Stomach (tissue), 9 donors: ENCODE results near the gene TBC1D32. TPM values are rescaled to one million over a fixed set of nuclear protein-coding genes. Genes with fewer than 3 reads are reported as not detected.

Source experiments
- DNase-seq, 2 donors: peaks; one replicate each; pipeline versions ENCODE4 v3.0.0 to v3.0.0-alpha.2; 2013 to 2019
- H3K27ac ChIP-seq, 5 donors: fragments of 200-600 bp in 4 of 5; sonication (generic) in 4 of 5; one replicate each; pipeline ENCODE4 v1.5.1; 2013 to 2019; ENCODE audit warnings: mild to moderate bottlenecking in 1 of 5, moderate library complexity in 1 of 5
- H3K27me3 ChIP-seq, 3 donors: fragments of 200-600 bp; sonication (generic); one replicate each; pipeline ENCODE4 v1.5.1; 2017 to 2019; ENCODE audit warnings: mixed run types in 1 of 3
- H3K36me3 ChIP-seq, 4 donors: fragments of 200-600 bp; sonication (generic); 1 replicate in 3 of 4; 2 replicates in 1 of 4; pipeline ENCODE4 v1.5.1; 2016 to 2019
- H3K4me1 ChIP-seq, 4 donors: fragments of 200-600 bp; sonication (generic); one replicate each; pipeline ENCODE4 v1.5.1; 2016 to 2019
- H3K4me3 ChIP-seq, 4 donors: fragments of 200-600 bp; sonication (generic) in 3 of 4; one replicate each; pipeline ENCODE4 v1.5.1; 2016 to 2019; ENCODE audit warnings: mild to moderate bottlenecking in 1 of 4
- H3K9me3 ChIP-seq, 4 donors: fragments of 200-600 bp; sonication (generic); one replicate each; pipeline ENCODE4 v1.5.1; 2016 to 2019
- CTCF ChIP-seq, 7 experiments: fragments of 450-650 bp in 4 of 7; fragments of 200-600 bp in 3 of 7; sonication (generic) in 3 of 7; IDR thresholded peaks; one replicate each; pipeline ENCODE4 v1.5.1; 2016 to 2019; ENCODE audit warnings: antibody characterized with exemption in 7 of 7, control low read depth in 2 of 7, mild to moderate bottlenecking in 1 of 7
- EP300 ChIP-seq: sonication (generic); formaldehyde crosslinking; IDR thresholded peaks from one replicate; pipeline ENCODE4 v1.6.1; 2017; ENCODE audit warnings: antibody characterized with exemption
- POLR2A ChIP-seq, 4 donors: fragments of 450-650 bp; IDR thresholded peaks; one replicate each; pipeline ENCODE4 v1.6.1; 2016; ENCODE audit warnings: antibody characterized with exemption in 4 of 4, control low read depth in 2 of 4, mild to moderate bottlenecking in 1 of 4, moderate library complexity in 1 of 4
- POLR2AphosphoS5 ChIP-seq, 3 donors: sonication (generic); formaldehyde crosslinking; IDR thresholded peaks; one replicate each; pipeline ENCODE4 v1.6.1; 2016; ENCODE audit warnings: antibody characterized with exemption in 3 of 3
- WGBS, 5 donors: extraction: QIAGEN DNeasy Blood & Tissue Kit in 3 of 5; methylation state at CpG; one replicate each; pipeline versions ENCODE4 v1.1.5 to v1.1.7; 2013 to 2018; 5-methylcytosine and 5-hydroxymethylcytosine counted together
- intact Hi-C: fragments of 100-400 bp; cut with DNase I; formaldehyde crosslinking; loops from one replicate; pipeline ENCODE4 v1.15.1; 2023; ENCODE audit warnings: low total_unique reads
- polyA plus RNA-seq, 3 donors: library from polyadenylated mRNA; stranded (reverse); fragments of 200-250 nt; gene quantifications; one replicate each; pipeline ENCODE4 v1.2.3, GENCODE V29; 2013
- total RNA-seq, 5 donors: library from RNA; depleted of rRNA; stranded (reverse); fragments of >200 nt; gene quantifications; one replicate each; pipeline versions ENCODE4 v1.1.0 to v1.2.3, GENCODE V29; 2014 to 2016
- donor health status: healthy with polysubstance abuse.
- donor health status: Bipolar disorder and iron deficiency.
- donor health status: healthy.

Gene TBC1D32
- total and polyA plus RNA-seq, 8 donors = 0.46 to 38.2 (median 1.8) TPM

GRCh38 chr6:121352941-121353340, 18.7 kb upstream of the TBC1D32 start:
- H3K36me3 ChIP-seq = no peaks in the 10 kb centered on the region
- WGBS, 5 donors = 16 to 32% (median 22%) methylated on average over 1 of the region's 1 CpG
- no peaks in the 10 kb centered on the region for H3K4me1 ChIP-seq
- no peak for DNase-seq
- H3K27ac ChIP-seq = no peak overlapping the region
- H3K9me3 ChIP-seq = no peaks in the 10 kb centered on the region
- intact Hi-C loops = no loop called here
- no peak overlapping the region for H3K4me3 ChIP-seq
- TF ChIP-seq CTCF (IDR thresholded peaks at IDR 0.05) (no peak), POLR2AphosphoS5 (IDR thresholded peaks at IDR 0.05) (no peak), POLR2A (IDR thresholded peaks at IDR 0.05) (no peak), EP300 (no peak)
- H3K27me3 ChIP-seq = no peaks in the 10 kb centered on the region

- Histone ChIP-seq H3K36me3 (no peaks in the 10 kb centered on the region), H3K27me3 (no peaks in the 10 kb centered on the region), H3K27ac (no peak overlapping the region), H3K4me1 (no peaks in the 10 kb centered on the region), H3K4me3 (no peak overlapping the region), H3K9me3 (no peaks in the 10 kb centered on the region)
- TF ChIP-seq CTCF (IDR thresholded peaks at IDR 0.05) = no peak
- 65 to 80% (median 72%) methylated on average over 1 of the region's 1 CpG for WGBS, 5 donors
- intact Hi-C loops = no loop called here
- DNase-seq = no peak
These were observed 17.6 kb upstream of the TBC1D32 start for GRCh38 chr6:121351916-121352315.

- no peaks in the 10 kb centered on the region for H3K27me3 ChIP-seq
- no peak overlapping the region for H3K4me3 ChIP-seq
- no peaks in the 10 kb centered on the region for H3K36me3 ChIP-seq
- no peaks in the 10 kb centered on the region for H3K4me1 ChIP-seq
- no peak for TF ChIP-seq POLR2A (IDR thresholded peaks at IDR 0.05)
- TF ChIP-seq CTCF (IDR thresholded peaks at IDR 0.05) = no peak
- no peak for TF ChIP-seq EP300
- no peak for TF ChIP-seq POLR2AphosphoS5 (IDR thresholded peaks at IDR 0.05)
- intact Hi-C loops = no loop called here
- H3K9me3 ChIP-seq = no peaks in the 10 kb centered on the region
- DNase-seq = no peak
- H3K27ac ChIP-seq = no peak overlapping the region
- 42 to 68% (median 54%) methylated on average over 1 of the region's 1 CpG for WGBS, 5 donors
These were observed 15.3 kb upstream of the TBC1D32 start for GRCh38 chr6:121349596-121349995.

- Histone ChIP-seq H3K9me3 (no peaks in the 10 kb centered on the region), H3K36me3 (no peaks in the 10 kb centered on the region), H3K4me1 (no peaks in the 10 kb centered on the region), H3K27ac (no peak overlapping the region), H3K27me3 (no peaks in the 10 kb centered on the region), H3K4me3 (no peak overlapping the region)
- TF ChIP-seq CTCF (IDR thresholded peaks at IDR 0.05) (no peak), POLR2AphosphoS5 (IDR thresholded peaks at IDR 0.05) (no peak), EP300 (no peak), POLR2A (IDR thresholded peaks at IDR 0.05) (no peak)
- intact Hi-C loops = no loop called here
- 62 to 73% (median 65%) methylated on average over 3 of the region's 3 CpGs for WGBS, 5 donors
- DNase-seq = no peak
These were observed 13.2 kb upstream of the TBC1D32 start for GRCh38 chr6:121347484-121347883.
